RPMI8226 (cell line): Measurements from ENCODE around the gene PHOSPHO2.

Source experiments
- DNase-seq: peaks from one replicate; pipeline ENCODE4 v3.0.0-alpha.2; 2015

Gene PHOSPHO2, protein sequence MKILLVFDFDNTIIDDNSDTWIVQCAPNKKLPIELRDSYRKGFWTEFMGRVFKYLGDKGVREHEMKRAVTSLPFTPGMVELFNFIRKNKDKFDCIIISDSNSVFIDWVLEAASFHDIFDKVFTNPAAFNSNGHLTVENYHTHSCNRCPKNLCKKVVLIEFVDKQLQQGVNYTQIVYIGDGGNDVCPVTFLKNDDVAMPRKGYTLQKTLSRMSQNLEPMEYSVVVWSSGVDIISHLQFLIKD

DNA sequence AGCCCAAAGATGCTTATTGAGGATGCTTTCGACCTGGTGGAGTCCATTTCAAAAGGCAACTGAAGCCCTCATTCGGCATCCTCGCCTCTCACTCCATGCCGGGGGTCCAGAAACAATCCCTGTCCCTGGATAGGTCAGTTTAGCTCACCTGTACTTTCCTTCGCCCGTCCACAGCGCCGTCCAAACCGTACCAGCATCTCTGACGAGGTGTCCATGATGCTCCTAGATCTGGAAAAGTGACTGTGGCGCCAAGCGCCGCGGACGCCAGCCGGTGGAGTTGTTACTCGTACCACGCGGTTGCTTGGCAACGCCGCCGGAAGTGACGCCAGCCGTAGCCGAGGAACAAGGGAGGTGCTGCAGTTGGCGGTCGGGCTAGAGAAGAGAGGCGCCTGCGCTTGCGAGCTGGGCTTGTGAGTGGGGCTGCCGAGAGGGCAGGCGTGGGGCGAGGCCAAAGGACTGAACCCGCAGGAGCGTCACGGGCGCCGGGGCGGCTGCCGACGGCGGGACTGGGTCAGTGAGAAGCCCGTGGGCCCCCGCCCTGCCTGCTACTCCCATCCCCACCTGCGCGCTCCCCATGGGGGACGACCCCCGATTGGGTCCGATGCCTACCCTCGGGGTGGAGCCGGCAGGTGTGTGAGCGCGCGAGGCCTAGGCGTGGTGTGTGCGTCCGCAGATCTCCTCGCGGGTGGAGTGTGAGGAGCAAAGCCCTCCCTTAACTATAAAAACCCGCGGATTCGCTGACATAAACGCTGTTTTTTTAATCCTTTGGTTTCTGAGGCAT, at the start of gene PHOSPHO2, which contains the start of gene CFAP210:
PHOSPHO2 (plus strand) TSS at position 357 of the 781 bp plus-strand sequence. CDS start 6,503 bp downstream, outside the sequence.
CFAP210 (minus strand) TSS at position 293 of the 781 bp plus-strand sequence; CDS start at position 215, 78 bp downstream.
- DNase-seq = peak; percentile 98

DNA sequence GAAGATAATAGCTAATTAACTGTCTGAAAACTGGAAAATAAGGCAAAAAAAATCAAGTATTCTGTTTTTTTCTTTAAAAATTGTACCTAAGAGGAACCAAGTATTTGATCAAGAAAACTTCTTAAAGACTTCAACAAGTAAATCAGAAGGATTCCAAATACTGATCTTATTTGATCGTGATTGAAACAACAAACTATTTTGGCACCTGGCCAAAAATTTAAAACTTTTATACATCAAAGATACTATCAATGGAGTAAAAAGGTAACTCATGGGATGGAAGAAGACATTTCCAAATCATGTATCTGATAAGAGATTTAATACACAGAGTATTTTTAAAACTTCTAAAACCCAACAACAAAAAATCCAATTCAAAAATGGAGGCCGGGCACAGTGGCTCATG, 46.8 kb upstream of the PHOSPHO2 start:
- no peak for DNase-seq

DNA sequence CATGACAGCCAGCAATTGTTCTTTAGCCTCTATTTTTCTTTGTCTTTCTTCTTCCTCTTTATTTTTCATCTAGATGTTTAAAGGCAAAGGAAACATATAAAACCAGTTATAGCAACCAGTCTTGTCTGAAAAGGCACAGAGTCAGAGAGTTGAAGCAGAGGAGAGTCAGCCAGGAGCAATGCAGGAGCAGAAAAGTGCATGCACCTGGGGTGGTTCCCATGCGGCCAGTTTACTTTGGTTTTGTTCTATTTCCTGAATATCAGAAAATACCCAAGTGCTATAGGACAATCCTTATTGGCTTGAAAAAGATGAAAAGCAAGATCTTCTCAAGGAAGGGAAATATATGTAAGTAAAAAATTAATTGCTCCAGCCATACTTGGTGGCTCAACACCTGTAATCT, 45.0 kb upstream of the PHOSPHO2 start:
- DNase-seq = peak; percentile 8

DNA sequence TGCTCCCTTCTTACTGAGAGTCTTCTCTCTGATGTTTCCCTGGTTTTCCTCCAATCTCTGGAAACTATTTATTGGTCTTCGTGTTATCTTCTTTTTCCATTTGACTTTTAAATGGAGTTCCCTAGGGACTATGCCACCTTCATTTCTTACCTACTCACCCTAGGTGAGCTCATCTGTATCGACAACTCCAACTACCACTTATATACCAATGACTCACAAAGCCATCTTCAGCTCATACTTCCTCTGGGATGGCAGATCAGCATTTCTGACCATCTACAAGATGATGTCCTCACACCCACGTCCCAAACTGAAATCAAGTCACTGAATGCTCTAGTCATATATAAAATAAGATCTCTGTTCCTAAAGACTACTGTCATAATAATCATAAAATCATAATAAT, 40.6 kb upstream of the PHOSPHO2 start:
- no peak for DNase-seq

DNA sequence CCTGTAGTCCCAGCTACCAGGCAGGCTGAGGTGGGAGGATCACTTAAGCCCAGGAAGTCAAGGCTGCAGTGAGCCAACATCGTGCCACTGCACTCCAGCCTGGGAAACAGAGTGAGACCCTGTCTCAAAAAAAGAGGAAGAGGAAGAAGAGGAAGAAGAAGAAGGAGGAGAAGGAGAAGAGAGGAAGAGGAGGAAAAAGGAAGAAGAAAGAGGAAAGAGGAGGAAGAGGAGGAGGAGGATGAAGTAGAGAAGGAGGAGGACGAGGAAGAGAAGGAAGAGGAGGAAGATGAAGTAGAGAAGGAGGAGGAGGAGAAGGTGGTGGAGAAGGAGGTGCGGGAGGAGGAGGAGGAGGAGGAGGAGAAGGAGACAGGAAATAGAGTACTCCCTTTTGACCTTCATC, 38.1 kb upstream of the PHOSPHO2 start:
- DNase-seq = no peak

DNA sequence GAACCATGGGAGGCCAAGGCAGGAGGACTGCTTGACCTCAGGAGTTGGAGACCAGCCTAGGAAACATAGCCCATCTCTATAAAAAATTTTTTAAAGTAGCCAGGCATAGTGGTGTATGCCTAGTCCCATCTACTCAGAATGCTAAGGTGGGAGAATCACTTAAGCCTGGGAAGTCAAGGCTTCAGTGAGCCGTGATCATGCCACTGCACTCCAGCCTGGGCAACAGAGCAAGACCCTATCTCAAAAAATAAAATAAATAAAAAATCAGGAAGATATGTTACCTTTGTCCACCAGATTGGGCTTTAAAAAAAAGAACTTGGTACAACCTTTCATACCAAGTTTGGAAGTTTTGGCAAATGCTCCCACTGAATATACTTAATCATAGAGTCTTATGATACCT, 35.4 kb upstream of the PHOSPHO2 start:
- no peak for DNase-seq

DNA sequence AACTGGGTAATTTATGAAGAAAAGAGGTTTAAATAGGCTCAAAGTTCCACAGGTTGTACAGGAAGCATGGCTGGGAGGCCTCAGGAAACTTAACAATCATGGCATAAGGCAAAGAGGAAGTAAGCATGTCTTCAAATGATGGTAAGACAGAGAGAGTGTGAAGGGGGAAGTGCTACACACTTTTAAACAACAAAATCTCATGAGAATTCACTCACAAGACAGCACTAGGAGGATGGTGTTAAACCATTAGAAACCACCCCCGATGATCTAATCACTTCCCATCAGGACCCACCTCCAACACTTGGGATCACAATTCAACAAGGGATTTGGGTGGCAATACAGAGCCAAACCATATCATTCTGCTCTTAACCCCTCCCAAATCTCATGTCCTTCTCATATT, 34.9 kb upstream of the PHOSPHO2 start:
- no peak for DNase-seq

DNA sequence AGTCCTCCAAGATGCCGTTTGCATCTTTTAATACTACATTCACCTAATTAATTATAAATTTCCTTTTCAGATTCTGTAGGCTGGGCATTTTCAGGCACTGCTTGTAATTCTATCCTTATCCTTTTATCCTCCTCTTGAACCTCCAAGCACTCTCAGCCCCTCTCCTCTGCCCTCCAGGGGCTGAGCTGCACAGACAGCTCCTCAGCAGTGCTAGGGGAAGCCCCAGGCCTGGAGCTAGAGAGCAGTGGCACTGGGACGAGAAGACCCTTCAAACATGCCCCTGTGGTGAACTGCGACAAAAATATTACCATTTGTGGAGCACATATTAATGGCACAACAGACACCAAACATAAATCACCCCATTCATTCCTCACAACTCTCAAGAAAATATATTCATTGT, 33.0 kb upstream of the PHOSPHO2 start:
- DNase-seq = no peak

DNA sequence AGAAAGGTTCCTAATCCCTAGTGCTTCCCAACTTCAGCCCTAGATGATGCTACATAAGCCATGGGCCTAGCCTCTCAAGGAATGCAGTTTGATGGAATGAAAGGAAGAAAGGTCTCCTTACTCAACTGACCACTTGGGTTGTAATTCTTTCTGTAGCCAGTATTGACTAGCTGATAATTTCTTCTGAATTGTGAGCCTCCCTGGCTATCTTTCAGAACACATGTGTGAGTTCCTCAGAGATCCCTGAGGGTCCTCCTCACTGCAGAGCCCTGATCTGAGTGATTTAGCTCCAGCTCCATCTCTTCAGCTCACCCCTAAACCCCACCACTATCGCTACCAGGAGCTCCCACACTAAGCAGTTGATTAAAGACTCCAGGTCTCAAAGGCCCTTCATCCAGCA, 31.5 kb upstream of the PHOSPHO2 start:
- DNase-seq = no peak

DNA sequence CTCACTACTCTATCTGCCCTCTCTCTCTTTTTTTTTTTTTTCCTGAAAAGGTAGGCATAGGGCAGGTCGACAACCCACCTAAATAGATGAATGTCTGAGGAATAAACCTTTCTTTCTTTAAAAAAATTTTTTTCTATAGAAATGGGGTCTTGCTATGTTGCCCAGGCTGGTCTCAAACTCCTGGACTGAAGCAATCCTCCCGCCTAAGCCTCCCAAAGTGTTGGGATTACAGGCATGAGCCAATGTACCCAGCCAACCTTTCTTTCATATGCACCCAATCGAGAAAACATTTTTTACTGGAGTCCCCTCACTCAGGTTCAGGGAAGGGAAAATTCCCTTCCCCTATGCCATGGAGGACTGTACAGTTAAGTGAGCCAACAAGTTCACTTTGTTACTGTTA, 31.0 kb upstream of the PHOSPHO2 start:
- no peak for DNase-seq

DNA sequence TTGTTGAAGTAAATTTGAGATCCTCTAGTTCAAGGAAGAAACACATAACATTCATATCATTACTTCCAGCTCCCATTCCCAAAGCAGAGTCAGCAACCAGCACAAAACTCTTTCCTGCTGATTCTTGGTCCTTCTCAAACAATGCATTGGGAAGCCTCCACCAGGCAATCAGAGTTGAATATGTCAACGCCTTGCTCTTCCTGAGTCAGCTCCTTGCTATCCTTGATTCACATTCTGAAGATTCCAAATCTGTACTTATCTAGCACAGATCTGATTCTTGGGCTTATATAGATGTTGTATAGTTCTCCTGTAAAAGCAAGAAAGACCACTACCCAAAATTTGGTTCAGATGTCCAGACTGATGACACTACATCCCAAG, 29.7 kb upstream of the PHOSPHO2 start:
- no peak for DNase-seq

DNA sequence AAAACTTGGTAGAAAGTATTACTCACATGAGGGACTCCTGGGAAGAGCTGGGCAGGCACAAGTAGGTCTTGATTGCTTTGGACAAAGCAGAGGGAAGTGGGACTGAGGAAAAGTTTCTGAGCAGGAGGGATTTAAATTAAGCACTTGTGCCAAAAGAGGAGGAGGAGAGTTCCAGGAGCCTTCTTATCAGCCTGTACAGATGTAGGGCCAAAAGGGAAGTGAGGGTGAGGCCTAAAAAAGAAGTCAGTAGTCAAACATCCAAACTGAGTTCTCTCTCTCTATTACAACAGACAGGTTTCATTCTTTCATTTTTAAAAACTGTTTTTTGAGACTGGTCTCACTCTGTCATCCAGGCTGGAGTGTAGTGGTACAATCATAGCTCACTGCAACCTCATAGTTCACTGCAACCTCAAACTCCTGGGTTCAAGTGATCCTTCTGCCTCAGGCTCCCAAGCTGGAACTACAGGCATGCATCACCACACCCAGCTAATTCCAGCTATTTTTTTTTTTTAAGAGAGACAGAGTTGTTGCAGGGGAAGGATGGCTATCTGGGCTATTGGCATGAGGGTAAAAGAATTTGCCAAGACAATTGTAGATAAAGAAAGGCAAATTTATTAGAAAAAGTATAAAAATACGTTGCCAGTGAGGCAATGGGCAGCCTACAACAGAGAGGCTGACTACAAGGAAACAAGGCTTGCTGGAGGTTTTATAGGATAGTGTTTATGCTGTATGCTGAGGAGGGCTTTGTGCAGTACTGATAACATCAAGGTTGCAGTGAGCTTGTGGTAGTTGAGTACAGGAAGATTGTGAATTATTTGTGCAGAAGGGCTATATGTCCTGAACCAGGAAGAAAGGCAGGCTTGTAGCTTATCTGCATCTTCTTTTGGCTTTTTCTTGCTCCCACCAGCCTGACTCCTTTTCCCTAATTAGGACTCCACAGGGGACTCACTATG, 29.0 kb upstream of the PHOSPHO2 start:
- no peak for DNase-seq

DNA sequence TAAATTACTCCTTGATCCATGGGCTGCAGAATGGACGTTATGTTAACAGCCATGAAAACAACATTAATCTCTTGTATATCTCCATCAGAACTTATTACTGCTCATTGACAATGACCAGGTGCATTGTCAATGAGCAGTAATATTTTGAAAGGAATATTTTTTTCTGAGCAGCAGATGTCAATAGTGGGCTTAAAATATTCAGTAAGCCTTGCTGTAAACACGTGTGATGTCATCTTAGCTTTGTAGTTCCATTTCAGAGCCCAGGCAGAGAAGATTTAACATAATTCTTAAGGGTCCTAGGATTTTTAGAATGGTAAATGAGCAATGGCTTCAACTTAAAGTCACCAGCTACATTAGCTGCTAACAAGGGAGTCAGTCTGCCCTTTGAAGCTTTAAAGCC, 26.7 kb upstream of the PHOSPHO2 start:
- no peak for DNase-seq

DNA sequence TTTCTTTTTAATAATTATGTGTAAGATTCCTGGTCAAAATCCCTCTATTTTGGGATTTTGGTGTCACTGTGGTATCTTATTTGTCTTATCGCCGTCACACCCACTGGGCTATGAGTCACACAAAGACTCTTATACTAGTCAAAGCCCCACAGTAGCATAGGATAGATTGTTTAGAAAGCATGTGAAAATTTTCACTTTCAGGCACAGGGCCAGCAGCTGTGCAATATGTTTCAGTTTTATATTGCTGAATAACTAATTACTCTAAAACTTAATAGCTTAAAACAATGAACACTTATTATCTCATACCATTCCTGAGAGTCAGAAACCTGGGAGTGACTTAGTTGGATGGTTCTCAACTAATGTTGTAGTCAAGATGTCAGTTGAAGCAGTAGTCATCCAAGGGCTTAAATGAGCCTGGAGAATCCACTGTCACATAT, 24.0 kb upstream of the PHOSPHO2 start:
- DNase-seq = no peak

DNA sequence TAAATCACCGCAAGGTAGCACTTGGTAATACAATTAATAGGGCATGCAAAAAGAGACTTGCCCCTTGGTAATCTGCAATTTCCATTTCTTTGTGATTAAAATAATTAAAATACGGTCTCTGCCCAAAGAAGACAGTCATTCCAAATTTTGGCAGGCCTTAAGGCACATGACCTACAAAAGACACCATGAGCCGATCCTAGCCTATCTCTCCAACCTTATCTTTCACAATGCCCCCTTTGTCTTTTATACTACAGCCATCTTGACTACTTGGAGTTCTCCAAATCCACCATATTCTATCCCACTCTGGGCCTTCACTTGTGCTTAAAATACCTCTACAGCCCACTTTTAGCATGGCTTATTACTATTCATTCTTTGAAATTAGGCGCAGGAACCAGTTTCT, 23.3 kb upstream of the PHOSPHO2 start:
- no peak for DNase-seq

DNA sequence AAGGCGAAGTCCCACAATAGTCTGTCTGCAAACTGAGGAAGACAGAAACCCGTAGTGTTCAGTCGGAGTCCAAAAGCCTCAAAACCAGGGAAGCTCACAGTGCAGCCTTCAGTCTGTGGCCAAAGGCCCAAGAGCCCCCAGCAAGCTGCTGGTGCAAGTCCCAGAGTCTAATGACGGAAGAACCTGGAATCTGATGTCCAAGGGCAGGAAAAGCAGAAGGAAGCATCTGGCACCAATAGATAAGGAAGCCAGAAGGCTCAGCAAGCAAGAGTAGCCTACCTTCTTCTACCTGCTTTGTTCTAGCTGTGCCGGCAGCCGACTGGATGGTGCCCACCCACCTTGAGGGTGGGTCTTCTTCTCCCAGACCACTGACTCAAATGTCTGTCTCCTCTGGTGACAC, 21.9 kb upstream of the PHOSPHO2 start:
- DNase-seq = no peak

DNA sequence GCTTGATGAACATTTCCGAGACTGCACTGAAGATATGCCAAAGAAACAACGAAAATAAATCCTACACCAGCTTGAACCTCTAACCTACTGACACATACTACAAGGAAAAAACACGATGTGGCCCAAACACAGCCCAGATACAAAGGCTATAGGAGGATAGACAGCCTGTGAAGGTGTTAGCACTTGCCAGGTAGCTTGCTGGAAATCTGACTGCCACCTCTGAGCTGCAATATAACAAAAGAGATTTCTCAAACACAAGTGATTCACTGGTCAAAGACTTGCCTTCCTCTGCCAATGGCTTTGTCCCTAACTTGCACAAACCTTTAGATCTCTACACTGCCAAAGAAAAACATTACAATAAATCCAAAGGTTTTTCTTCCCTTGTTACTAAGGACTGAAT, 21.2 kb upstream of the PHOSPHO2 start:
- no peak for DNase-seq

DNA sequence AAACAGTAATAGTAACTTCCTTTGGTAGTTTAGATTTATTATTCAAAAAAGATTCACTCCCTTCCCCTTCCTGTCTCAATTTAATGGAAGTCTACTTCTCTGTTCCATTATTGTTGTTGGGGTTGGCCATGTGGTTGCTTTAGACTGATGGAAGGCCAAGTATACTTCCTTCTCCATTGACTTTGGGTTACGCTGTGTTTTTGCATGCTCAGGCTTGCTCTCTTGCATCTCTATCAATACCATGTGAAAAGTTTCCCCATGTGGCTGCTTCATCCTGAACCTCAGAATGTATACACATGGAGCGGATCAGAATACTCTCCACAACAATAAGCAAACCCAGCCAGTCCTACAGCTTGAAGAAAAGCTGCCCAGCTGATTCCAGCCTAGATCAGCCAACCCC, 20.3 kb upstream of the PHOSPHO2 start:
- DNase-seq = no peak

DNA sequence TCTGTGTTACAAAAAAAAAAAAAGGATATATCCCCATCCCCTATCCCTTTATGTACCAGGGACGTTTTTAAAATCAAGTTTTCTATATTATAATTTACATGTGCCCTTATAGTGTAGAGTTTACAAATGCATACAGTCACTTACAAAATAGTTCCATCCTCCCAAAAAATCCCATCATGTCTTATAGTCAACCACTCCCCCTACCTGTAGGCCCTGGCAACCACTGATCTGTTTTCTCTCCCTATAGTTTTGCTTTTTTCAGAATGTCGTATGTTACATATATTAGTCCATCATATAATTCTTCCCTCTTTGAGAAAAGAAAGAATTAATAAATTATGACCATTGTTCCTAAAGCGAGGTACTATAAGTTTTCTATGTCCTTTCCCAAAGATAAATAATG, 17.9 kb upstream of the PHOSPHO2 start:
- no peak for DNase-seq

DNA sequence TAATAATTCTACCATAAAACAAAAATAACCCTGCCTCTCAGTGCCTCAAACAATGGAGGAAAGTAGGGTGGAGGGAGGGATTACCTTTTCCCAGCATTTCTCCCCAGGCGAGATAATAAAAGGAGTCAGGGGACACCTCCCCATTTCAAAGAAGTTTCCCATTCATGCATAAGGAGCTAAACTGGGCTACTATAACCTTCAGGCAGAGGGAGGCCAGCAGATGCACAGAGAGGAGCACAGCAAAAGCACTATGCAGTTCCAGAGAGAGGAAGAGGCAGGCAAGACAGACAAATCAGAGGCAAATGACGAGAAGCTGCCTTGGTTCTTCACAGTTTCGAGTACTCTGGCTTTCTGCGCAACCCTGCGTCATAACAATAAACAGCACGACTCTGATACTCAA, 17.4 kb upstream of the PHOSPHO2 start:
- DNase-seq = no peak

DNA sequence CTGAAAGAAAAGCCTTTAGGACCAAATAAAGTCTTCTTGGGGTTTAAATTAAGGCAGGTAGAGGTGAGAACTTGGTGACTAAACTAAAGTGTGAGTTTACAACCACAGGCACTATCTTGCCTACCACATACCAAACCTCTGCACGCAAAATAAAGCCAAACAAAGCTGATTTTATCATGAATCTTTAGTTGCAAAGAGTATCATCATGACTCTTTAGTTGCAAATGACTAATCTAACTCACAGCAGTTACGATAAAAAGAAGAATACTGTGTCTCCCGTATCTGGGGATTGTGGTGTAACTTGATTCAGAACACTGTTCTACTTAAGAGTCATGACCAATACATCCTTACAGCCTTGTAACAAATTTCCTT, 11.2 kb upstream of the PHOSPHO2 start:
- DNase-seq = no peak

DNA sequence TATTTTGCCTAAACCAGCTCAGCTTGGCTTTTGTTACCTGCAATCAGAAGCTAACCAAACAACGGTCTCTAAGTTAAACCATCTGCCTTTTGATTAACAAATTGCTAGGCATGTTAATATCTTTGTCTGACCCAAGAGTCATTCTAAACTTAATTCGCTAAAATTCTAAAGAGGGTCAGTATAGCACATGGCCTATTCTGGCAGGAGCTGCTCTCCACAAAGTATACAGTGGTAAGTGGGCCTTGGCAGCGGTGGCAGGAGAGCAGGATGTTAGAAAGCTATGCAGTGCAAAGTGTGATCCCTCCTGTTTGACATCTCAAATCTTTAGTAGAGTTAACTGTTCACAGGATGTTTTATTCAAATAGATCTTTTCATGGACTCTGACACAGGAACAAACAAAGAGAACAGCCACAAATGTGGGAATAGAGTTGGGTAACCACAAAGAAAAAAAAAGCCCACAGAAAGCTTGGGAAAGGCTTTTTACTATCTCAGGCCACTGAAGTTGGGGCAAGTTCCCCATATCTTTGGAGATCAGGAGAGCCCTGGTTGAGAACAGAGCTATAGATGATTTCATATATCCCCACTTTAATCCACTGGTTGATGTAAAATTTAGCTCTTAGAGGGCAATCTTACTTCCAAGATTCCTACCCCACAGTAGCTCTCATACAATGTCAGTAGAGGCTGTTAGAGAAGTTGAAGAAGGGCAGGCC, 10.7 kb upstream of the PHOSPHO2 start:
- no peak for DNase-seq

DNA sequence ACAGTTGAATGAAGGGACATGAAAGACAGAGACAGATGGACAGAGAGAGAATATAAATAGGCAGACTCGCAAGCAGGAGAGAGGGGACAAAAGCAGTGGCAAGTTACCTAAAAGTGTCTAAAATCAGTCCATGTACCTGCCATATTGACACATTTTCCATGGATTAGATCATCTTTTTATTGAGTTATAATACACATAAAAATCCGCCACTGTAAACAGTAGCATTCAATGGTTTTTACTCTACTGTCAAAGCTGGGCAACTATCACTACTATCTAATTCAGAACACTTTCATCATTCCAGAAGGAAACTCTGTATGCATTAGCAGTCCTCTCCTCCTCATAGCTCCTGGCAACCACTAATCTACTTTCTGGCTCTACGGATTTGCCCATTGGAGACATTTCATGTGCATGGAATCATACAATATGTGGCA, 10.1 kb upstream of the PHOSPHO2 start:
- no peak for DNase-seq
